Prostate gland (tissue), 2 donors: ENCODE data around the gene SIRT4.
"Not testable (repeated sequence)": the region's sequence is repeated elsewhere in the genome, so short reads cannot be mapped to it uniquely, and the experiment has no call there.

Source experiments
- CTCF ChIP-seq, 4 experiments: fragments of 200-600 bp in 2 of 4; fragments of 450-650 bp in 2 of 4; sonication (generic) in 2 of 4; IDR thresholded peaks; 1 replicate in 3 of 4; 2 replicates in 1 of 4; pipeline ENCODE4 v1.5.1; 2016 to 2019; ENCODE audit warnings: antibody characterized with exemption in 4 of 4, mild to moderate bottlenecking in 2 of 4, moderate library complexity in 2 of 4
- POLR2A ChIP-seq: fragments of 450-650 bp; IDR thresholded peaks from one replicate; pipeline ENCODE4 v1.6.1; 2016; ENCODE audit warnings: antibody characterized with exemption, mild to moderate bottlenecking
- POLR2AphosphoS5 ChIP-seq: sonication (generic); formaldehyde crosslinking; IDR thresholded peaks from one replicate; pipeline ENCODE4 v1.6.1; 2017; ENCODE audit warnings: antibody characterized with exemption

GRCh38 chr12:120336392-120336791 is 34.3 kb downstream of the SIRT4 start:
- not testable (repeated sequence) for TF ChIP-seq CTCF (IDR thresholded peaks at IDR 0.05); POLR2A; POLR2AphosphoS5
